GM18873 (cell line): Measurements from ENCODE around the gene MAP3K8.

Experiments used
- ATAC-seq: cut with Tn5 transposase; IDR thresholded peaks from one replicate; pipeline ENCODE4 v1.9.1; 2021; ENCODE audit warnings: mild to moderate bottlenecking, moderate library complexity, moderate number of reproducible peaks; ENCODE audit not compliant: unreplicated experiment, low FRiP score

The MAP3K8 gene

DNA sequence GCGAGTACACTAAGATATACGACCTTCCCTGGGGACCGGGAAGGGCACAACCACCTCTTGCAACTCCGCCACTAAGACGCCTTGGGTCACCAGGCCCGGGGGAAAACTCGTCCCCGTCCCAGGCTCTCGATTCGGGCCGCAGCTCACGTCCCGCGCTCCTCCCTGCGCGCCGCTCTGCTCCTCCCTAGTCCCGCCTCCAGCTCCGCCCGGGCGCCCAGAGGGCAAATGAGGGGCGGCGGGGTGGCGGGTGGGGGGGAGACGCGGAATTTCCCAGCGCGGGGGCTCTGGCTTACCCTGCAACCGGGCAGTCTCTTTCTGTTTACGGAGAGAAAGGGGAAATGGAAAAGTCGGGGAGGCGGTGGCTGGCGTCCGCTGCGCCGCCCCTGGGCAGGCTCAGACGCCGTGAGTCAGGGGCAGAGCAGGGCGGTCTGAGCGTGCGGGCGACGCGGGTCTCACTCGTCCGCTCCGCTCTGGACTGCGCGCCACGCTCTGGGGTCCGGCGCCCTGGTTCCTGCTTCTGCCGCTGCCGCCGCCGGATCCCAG is at the start of gene MAP3K8:
TSS of gene MAP3K8 (plus strand) at position 455 of the 543 bp plus-strand sequence. CDS start 4,755 bp downstream, outside the sequence.
- peak; percentile 60 for ATAC-seq

- no peak for ATAC-seq
Observed at GRCh38 chr10:30384701-30385201, 49.2 kb upstream of the MAP3K8 start.

- ATAC-seq: no peak
Observed at GRCh38 chr10:30386801-30387588, 47.0 kb upstream of the MAP3K8 start.

DNA sequence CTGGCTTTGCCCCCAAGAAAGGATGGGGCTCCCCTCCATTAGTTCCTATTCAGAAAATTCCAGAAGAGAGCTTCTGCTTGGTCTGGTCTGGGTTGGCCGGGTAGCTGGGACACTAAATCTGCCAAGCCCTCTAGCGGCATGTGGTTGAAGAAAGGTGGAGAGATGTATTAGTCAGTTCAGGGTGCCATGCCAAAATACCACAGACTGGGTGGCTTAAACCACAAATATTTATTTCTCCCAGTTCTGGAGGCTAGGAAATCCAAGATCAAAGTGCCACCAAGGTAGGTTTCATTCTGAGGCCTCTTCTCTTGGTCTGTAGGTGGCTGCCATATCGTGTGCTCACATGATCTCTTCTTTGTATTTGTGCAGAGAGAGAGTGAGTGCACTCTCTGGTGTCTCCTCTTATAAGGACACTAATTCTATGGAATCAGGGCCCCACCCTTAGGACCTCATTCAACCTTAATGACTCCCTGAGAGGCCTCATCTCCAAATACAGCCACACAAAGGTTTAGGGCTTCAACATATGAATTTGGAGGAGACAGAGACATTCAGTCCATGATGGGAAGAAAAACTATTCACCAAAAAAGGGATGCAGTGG is 46.2 kb upstream of the MAP3K8 start:
- ATAC-seq: no peak

- no peak for ATAC-seq
Observed at GRCh38 chr10:30389543-30389942, 44.4 kb upstream of the MAP3K8 start.

- no peak for ATAC-seq
Observed at GRCh38 chr10:30390207-30390606, 43.8 kb upstream of the MAP3K8 start.

DNA sequence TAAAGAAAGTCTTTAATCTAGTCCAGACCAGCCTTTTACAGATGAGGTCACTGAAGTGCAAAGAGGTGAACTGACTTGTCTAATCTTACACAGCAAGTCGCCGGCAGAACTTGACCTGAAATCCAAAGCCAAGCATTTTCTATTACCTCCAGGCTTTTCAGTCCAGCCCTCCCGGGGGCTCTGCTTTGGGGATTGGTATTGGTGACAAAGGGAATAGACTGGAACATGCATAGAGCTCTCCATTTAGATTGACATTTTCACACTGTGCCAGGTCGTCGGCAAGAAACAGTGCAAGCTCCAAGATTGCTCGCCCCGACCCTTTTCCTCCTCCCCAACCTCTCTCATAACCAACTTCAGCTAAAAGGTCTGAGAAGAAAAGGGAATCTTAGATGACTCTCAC is 42.7 kb upstream of the MAP3K8 start:
- no peak for ATAC-seq

GRCh38 chr10:30392564-30392990 is 41.4 kb upstream of the MAP3K8 start:
- peak; percentile 58 for ATAC-seq

DNA sequence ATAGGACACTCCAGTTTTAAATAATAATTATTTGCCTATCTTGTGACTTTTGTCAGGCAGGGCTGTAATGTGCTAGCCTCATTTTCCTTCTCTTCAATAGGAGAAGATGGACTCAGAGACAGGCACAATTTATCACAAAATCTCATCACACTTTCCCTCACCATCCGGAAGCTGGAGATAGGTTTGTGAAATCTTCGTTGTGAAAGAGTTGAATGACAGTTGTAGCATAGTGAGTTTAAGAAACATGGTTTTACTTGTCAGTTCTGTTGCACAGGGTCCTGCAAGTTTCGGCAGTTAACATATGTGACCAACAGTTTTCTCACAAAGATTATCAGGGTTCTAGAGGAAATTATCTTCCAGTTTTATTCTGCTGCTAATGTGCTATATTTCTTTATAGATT is 37.7 kb upstream of the MAP3K8 start:
- no peak for ATAC-seq

DNA sequence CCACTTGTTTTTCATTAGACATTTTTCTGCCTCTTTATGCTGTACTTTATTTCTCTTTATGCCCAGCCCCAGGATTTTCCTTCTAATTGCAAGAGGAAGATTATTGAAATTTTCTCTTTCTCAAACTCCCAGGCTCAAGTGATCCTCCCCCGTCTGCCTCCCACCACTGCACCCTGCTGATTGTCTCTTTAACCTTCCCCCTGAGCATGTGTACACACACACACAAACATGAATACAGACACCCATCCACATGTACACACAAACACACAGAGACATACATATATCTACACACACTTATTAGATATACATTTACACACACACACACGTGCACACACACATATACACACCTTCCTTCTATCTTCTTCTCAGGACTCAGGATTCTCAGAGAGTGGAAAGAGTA is 37.3 kb upstream of the MAP3K8 start:
- no peak for ATAC-seq

DNA sequence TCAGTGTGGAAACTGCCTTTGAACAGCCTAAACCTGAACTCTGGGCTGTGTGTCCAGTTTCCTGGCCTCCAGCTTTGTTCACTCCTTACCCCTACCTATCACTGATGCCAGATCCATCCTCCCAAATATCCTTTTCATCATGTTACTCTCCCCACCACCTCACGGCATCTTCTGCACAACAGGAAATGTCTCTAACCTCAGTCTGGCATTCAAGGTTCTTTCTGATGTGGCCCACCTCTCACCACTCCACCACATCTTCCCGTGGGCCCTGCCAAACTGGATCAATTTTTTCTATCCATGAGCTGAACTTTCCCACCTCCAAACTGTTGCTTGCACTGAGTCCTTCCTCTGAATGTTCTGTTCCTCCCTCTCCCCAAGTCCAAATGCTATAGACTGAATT is 35.8 kb upstream of the MAP3K8 start:
- ATAC-seq: no peak

DNA sequence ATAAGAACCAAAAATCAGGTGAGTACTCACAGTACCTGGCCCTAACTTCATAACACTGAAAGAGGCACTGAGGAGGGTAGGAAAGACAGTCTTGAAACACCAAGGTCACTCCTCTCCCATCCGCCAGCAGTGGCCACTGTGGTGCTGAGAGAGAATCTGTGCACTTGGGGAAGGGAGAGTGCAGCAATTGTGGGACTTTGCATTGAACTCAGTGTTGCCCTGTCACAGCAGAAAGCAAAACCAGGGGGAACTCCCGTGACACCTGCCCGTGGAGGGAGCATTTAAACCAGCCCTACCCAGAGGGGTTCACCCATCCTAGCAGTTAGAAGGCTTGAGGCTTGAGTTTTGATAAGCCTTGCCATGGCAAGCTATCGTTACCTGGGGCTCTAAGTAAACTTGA is 35.2 kb upstream of the MAP3K8 start:
- no peak for ATAC-seq

DNA sequence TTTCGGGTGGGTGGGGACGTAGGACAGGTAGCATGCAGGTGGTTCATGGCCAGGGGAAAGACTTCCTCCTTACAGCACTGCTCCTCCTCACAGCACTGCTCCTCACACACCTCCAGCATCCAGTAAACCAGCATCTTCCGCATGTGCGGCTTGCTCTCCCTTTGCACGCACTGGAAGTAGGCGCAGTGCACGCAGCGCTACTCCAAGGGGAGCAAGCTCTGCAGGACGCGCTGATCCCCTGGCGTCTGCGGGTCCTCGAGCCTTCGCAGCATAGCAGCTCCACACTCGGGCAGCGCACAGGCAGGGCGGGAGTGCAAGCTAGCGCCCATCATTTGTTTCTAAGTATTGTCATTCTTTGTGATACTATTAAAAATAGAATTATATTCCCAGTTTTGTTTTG is 30.5 kb upstream of the MAP3K8 start:
- no peak for ATAC-seq

GRCh38 chr10:30404540-30404939 is 29.4 kb upstream of the MAP3K8 start:
- ATAC-seq: no peak

GRCh38 chr10:30411263-30411662 is 22.7 kb upstream of the MAP3K8 start:
- ATAC-seq: no peak

GRCh38 chr10:30412901-30413300 is 21.1 kb upstream of the MAP3K8 start:
- no peak for ATAC-seq

DNA sequence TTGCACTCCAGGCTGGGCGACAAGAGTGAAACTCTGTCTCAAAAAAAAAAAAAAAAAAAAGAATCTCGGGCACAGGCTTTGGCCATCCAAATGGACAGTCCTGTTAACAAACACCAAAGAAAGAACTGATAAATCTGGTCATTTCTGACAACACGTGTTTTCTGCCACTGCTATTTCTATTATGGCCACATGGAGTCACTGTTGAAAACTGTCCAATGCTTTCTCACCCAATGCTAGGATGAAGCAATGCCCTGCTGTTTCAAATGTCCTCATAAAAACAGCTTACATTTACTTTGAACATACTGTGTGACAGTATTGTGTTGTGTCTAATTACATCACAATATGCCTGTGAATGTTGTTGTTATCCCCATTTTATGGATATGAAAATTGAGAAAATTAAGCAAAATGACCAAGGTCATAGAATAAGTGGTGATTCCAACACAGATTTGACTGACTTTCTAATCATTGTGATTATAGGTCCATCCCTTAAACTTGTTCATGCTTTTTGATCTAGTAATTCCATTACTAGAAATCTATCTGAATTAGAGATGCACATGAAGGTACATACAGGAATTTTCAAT is 19.9 kb upstream of the MAP3K8 start:
- ATAC-seq: no peak

GRCh38 chr10:30415593-30415992 is 18.4 kb upstream of the MAP3K8 start:
- ATAC-seq: no peak

- ATAC-seq: no peak
Observed at GRCh38 chr10:30417301-30417700, 16.7 kb upstream of the MAP3K8 start.

GRCh38 chr10:30420266-30420665 is 13.7 kb upstream of the MAP3K8 start:
- ATAC-seq: no peak

GRCh38 chr10:30420766-30421165 is 13.2 kb upstream of the MAP3K8 start:
- no peak for ATAC-seq
